ENCODE results near the gene CYP26B1.
"Not testable (repeated sequence)": the region's sequence is repeated elsewhere in the genome, so short reads cannot be mapped to it uniquely, and the experiment has no call there.

Gene CYP26B1

DNA sequence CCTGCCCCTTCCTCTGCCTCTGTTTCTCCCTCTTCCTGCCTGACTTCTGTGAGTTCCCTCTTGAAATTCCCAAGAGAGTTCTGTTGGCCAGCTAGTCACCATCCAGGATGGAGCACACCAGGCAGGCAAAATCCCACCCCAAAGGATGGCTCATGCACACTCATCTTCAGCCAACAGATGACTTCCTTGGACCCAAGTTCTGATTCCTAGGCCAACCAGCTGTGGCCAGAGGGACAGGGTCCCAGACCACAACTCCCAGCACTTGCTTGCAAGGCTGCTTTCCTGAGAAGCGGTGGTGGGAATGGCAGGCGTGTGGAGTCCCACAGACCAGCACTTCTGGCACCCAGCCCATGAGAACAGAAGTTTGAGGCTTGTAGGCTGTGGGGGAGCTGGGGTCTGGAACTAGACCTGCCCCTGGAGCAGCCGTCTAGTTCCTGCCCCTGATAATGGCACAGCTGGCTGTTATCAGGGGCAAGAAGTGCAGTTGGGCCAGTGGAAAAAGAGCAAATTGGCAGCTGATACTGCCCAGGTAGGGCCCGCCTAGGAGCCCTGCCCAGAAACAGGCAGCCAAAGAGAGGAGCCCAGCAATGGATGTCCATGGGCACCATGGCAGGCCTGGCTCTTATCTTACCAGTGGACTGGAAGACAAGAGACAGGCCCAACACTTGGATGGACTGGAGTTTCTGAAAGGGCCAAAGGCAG is 56.7 kb downstream of the CYP26B1 start:
- DNase-seq (ENCODE audit: low spot score) = no peak
- CTCF ChIA-PET = interaction anchor here (0.5 to 0.9 kb wide), 2 partner anchors 11 to 96 kb away, joined by 3 to 4 read pairs; no protein-coding TSS in a partner anchor
- TF ChIP-seq CTCF (conservative IDR thresholded peaks at IDR 0.05; ENCODE audit: low read depth) = no peak
- H3K27ac ChIP-seq = no peak overlapping the region
- POLR2A ChIA-PET (ENCODE audit: low non-redundant PET) = no interaction called here

GRCh38 chr2:72090271-72090720 is 57.4 kb downstream of the CYP26B1 start:
- no peak for DNase-seq (ENCODE audit: low spot score)
- no peak overlapping the region for H3K27ac ChIP-seq
- no peak for TF ChIP-seq CTCF (conservative IDR thresholded peaks at IDR 0.05; ENCODE audit: low read depth)
- ChIA-PET POLR2A (ENCODE audit: low non-redundant PET) (no interaction called here), CTCF (no interaction called here)

DNA sequence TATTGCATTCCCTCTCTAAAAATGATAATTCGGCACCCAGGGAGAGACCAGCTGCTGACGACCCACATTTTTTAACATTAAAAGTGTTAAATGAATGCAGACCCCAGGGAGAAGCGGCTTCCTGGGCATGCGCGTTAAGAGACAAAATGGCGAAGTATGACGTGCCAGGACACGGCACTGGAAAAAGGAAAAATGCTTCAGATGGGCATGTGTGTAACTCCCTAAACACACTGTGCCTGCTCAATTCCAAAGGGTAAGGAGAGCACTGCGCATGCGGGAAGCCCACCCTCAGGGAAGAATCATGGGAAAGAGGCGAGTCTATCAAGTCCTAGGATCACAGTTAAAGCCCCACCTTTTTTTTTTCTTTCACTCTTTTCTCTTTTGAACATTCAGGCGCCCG is 58.1 kb downstream of the CYP26B1 start:
- no peak overlapping the region for H3K27ac ChIP-seq
- TF ChIP-seq CTCF (conservative IDR thresholded peaks at IDR 0.05; ENCODE audit: low read depth) = no peak
- DNase-seq (ENCODE audit: low spot score) = no peak
- ChIA-PET POLR2A (ENCODE audit: low non-redundant PET) (no interaction called here), CTCF (no interaction called here)

- DNase-seq (ENCODE audit: low spot score) = no peak
- POLR2A ChIA-PET (ENCODE audit: low non-redundant PET) = no interaction called here
Measured at GRCh38 chr2:72089028-72089427, 58.6 kb downstream of the CYP26B1 start.

DNA sequence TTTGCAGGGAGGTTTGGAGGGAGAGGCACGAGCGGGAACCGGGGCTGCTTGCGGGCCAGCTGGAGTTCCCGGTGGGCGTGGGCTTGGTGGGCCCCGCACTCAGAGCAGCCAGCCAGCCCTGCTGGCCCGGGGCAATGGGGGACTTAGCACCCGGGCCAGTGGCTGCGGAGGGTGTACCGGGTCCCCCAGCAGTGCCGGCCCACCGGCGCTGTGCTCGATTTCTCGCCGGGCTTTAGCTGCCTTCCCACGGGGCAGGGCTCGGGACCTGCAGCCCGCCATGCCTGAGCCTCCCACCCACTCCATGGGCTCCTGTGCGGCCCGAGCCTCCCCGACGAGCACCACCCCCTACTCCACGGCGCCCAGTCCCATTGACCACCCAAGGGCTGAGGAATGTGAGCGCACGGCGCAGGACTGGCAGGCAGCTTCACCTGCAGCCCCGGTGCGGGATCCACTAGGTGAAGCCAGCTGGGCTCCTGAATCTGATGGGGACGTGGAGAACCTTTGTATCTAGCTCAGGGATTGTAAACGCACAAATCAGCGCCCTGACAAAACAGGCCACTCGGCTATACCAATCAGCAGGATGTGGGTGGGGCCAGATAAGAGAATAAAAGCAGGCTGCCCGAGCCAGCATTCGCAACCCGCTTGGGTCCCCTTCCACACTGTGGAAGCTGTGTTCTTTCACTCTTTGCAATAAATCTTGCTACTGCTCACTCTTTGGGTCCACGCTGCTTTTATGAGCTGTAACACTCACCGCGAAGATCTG is 60.6 kb downstream of the CYP26B1 start:
- CTCF ChIA-PET = interaction anchor here (0.6 kb wide), 1 partner anchor 92 kb away, joined by 3 read pairs; no protein-coding TSS in a partner anchor
- H3K27ac ChIP-seq; POLR2A ChIA-PET (ENCODE audit: low non-redundant PET); DNase-seq (ENCODE audit: low spot score): not testable (repeated sequence)

More at GRCh38 chr2:72089028-72089427, 58.6 kb downstream of the CYP26B1 start:
- no peak for TF ChIP-seq CTCF (conservative IDR thresholded peaks at IDR 0.05; ENCODE audit: low read depth)
- CTCF ChIA-PET = no interaction called here
- no peak overlapping the region for H3K27ac ChIP-seq

DNA sequence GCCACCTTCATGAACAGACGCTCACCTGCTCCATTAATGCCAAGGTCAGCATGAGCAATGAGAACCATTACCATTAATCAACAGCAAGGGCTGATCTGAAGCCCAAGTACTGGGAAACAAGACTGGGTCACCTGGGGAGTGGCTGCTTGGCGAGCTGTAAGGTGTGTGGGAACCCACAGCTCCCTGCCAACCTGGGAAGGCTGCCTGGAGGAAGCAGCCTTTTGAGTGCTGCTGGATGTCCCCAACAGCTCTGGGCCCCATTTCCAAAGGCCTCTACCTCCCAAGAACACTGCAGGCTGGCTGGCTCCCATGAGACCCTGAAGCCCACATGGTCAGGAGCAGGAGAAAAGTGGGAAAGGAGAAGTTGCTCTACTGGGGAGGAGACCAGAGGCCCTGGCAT is 62.1 kb downstream of the CYP26B1 start:
- TF ChIP-seq CTCF (conservative IDR thresholded peaks at IDR 0.05; ENCODE audit: low read depth) = no peak
- H3K27ac ChIP-seq = no peak overlapping the region
- ChIA-PET POLR2A (ENCODE audit: low non-redundant PET) (no interaction called here), CTCF (no interaction called here)
- no peak for DNase-seq (ENCODE audit: low spot score)

- ChIA-PET POLR2A (ENCODE audit: low non-redundant PET) (no interaction called here), CTCF (no interaction called here)
- no peak overlapping the region for H3K27ac ChIP-seq
- TF ChIP-seq CTCF (conservative IDR thresholded peaks at IDR 0.05; ENCODE audit: low read depth) = no peak
- no peak for DNase-seq (ENCODE audit: low spot score)
Measured at GRCh38 chr2:72085036-72085435, 62.6 kb downstream of the CYP26B1 start.
